ENCODE results near the gene CBR1. TPM values are rescaled to one million over a fixed set of nuclear protein-coding genes. Genes with fewer than 3 reads are reported as not detected.
"Not testable (repeated sequence)": the region's sequence is repeated elsewhere in the genome, so short reads cannot be mapped to it uniquely, and the experiment has no call there.

Gene CBR1
- total RNA-seq, 1 experiment from 2014 or later = 520 TPM

GRCh38 chr21:36075171-36075570 lies 5.3 kb downstream of the CBR1 start:
- no peak for DNase-seq (ENCODE audit: low read depth)
- in situ Hi-C loops (cut with HindIII; ENCODE audit: low pct_unique_long_range_greater_than_20kb, low sequenced_read_pairs) = no loop called here

DNA sequence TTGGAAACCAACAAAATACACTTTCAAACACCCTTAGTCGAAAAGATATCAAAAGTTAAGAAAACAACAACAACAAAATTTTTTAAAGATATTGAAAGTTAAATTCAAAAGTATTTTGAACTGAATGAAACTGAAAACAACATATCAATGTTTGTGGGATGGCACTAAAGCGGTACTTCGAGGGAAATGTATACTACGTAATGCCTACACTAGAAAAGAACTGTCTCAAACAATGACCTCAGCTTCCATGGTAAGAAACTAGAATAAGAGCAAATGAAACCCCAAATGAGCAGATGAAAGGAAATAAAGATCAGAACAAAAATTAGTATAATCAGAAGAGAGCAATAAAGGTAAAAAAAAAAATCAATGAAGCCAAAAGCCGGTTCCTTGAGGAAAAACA lies 6.1 kb downstream of the CBR1 start:
- in situ Hi-C loops (cut with HindIII; ENCODE audit: low pct_unique_long_range_greater_than_20kb, low sequenced_read_pairs) = no loop called here
- no peak for DNase-seq (ENCODE audit: low read depth)

DNA sequence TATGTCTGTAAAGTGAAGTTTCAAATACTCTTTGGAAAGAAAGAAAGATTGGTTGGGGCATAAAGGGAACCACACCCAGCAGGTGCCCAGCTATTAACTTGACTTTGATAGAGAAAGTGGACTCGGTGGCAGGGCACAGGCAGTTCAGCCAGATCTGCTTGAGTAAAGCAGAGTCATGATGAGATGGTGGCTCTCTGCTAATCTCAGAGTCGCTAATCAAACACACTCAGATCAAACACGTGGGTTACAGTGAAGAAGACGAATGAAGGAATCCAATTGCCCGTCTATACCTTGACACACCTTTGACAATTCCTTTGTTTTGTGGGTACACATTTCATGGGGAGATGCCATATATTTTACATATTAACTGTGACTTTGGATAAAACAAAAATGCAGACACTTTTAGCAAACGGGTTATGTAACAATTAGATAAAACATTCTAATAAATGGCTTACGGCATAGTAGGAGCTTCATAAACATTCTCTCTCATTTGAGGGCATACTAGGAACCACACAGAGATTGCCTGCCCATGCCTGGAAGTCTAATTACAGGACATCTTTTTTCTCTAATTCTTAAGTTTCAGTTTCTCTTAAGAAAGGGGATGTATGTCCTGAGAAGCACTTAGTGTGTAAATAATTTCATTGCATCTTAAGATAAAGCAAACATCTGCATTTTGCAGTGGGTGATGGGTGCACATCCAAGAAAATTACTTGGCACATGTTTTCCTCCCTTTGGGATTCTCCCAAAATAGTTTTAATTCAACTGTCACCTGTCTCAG lies 7.2 kb downstream of the CBR1 start:
- peak; percentile 44 for DNase-seq (ENCODE audit: low read depth)
- in situ Hi-C loops (cut with HindIII; ENCODE audit: low pct_unique_long_range_greater_than_20kb, low sequenced_read_pairs) = no loop called here

DNA sequence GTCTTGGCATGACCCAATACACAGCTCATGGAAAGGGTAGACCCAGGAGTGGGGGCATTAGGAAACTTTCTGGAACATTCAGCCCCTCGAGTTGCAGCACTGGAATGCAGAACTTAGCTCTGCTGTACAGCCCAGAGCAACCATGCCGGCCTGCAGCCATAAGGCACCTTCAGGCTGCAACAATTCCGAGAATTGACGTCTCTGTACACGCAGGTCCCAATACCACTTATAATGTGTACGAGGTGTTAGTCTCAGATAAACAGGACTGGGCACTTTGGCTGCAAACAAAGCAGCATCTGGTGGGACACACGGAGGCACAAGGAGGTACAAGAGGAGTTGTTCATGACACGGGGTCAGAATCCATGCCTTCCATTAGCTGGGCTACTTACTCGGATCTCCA lies 7.9 kb downstream of the CBR1 start:
- no peak for DNase-seq (ENCODE audit: low read depth)
- in situ Hi-C loops (cut with HindIII; ENCODE audit: low pct_unique_long_range_greater_than_20kb, low sequenced_read_pairs) = no loop called here

DNA sequence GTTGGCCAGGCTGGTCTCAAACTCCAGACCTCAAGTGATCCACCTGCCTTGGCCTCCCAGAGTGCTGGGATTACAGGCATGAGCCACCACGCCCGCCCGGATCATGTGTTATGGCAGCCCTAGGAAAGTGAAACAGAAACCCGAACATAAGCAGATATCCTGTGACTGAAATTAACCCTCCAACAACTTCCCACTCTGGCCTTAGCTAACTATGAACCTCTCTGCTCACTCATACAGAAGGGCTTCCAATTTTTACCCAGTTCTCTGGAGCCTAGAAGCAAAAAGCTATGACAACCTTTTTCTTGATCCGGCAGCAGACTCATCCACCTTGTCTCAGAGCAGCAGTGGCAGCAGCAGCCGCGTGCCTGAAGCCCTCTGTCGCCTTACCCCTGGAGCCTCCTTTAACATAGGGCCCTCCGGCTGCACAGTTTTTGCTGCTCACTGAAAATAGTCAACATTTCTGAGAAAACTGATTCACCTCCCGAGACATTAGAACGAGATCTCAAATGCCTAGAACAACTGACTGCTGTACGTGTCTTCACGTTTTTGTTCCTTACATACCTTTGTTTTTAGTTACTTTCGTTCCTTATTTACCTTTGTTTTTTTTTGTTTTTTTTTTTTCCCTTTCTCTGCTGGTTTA lies 9.3 kb downstream of the CBR1 start:
- no peak for DNase-seq (ENCODE audit: low read depth)
- in situ Hi-C loops (cut with HindIII; ENCODE audit: low pct_unique_long_range_greater_than_20kb, low sequenced_read_pairs) = no loop called here

- in situ Hi-C loops (cut with HindIII; ENCODE audit: low pct_unique_long_range_greater_than_20kb, low sequenced_read_pairs) = no loop called here
- no peak for DNase-seq (ENCODE audit: low read depth)
Measured at GRCh38 chr21:36079671-36080070, 9.8 kb downstream of the CBR1 start.

DNA sequence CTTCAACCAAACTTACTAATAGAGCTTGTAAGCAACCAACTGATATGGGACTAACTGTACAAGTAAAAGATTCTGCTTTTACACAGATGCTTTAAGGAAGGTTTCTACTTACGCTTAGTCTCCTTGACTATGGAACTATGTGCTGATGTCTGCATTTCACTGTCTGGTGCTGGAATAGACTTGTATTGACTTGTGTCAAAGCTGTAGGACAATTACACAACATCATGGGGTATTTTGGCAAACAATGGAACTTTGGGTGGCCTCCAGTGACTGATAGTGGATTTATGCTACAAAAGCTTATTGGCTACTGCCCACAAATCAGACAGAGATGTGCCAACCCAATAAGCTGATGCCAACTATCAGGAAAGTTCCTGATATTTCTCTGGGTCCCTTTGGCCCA lies 10.6 kb downstream of the CBR1 start:
- in situ Hi-C loops (cut with HindIII; ENCODE audit: low pct_unique_long_range_greater_than_20kb, low sequenced_read_pairs) = no loop called here
- no peak for DNase-seq (ENCODE audit: low read depth)

- in situ Hi-C loops (cut with HindIII; ENCODE audit: low pct_unique_long_range_greater_than_20kb, low sequenced_read_pairs) = no loop called here
- no peak for DNase-seq (ENCODE audit: low read depth)
Measured at GRCh38 chr21:36082237-36082664, 12.4 kb downstream of the CBR1 start.

DNA sequence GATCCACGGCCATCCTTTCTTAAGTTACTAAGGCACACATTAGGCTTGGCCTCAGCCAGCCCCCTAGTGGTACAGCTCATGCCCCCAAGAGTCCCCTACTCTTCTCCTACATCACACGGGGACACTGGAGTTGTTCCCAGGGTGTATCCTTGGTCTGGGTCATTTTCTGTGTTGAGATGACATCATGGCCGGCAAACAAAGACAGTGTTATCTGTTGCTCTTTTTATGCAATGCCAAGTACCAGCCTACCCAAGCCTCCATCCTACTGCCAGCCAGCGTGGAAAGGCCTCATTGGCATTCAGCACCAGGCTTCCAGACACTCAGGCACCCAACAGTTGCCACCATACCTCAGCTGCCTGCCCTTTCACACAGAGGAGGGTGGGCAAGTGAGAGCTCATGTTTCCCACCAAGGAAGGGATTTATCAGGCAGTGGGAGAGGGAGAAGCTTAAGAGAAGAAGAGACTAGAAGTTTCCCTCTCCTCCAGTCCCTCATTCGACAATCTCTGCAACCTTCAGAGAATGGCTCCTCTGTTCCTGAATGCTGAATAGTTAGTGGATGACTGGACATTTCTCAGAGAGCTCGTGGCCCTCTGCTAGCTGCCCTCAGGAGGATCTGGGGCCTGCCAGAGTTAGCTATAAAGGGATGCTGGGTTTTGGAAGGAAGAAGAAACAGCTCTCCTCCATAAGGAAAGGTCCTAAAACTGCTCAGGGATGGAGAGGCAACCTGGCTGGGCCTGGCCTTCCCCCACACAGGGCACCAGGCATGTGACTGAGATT lies 17.7 kb downstream of the CBR1 start:
- in situ Hi-C loops (cut with HindIII; ENCODE audit: low pct_unique_long_range_greater_than_20kb, low sequenced_read_pairs) = no loop called here
- no peak for DNase-seq (ENCODE audit: low read depth)

GRCh38 chr21:36089946-36090345 lies 20.1 kb downstream of the CBR1 start:
- in situ Hi-C loops (cut with HindIII; ENCODE audit: low pct_unique_long_range_greater_than_20kb, low sequenced_read_pairs) = no loop called here
- DNase-seq (ENCODE audit: low read depth) = no peak

GRCh38 chr21:36092681-36093080 lies 22.9 kb downstream of the CBR1 start:
- in situ Hi-C loops (cut with HindIII; ENCODE audit: low pct_unique_long_range_greater_than_20kb, low sequenced_read_pairs) = no loop called here
- DNase-seq (ENCODE audit: low read depth) = no peak

DNA sequence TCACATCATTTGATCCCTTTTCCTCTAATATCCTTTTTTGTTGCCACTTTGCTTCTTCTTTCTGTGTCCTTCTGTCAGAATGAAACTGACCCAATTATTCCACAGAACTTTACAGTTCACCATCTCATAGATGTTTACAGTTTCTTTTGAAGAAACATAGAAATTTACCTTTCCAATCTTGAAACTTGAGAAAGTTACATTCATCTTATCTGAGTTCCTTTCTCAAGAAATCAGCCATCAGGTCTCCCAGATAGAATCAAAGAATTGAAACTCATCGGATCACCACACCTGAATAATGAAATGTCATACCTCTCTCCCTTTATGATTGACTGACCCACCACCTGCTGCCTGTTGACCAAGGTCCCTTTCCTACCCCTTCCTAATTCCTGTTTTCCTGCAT lies 23.7 kb downstream of the CBR1 start:
- DNase-seq (ENCODE audit: low read depth) = peak; percentile 23
- in situ Hi-C loops (cut with HindIII; ENCODE audit: low pct_unique_long_range_greater_than_20kb, low sequenced_read_pairs) = no loop called here

DNA sequence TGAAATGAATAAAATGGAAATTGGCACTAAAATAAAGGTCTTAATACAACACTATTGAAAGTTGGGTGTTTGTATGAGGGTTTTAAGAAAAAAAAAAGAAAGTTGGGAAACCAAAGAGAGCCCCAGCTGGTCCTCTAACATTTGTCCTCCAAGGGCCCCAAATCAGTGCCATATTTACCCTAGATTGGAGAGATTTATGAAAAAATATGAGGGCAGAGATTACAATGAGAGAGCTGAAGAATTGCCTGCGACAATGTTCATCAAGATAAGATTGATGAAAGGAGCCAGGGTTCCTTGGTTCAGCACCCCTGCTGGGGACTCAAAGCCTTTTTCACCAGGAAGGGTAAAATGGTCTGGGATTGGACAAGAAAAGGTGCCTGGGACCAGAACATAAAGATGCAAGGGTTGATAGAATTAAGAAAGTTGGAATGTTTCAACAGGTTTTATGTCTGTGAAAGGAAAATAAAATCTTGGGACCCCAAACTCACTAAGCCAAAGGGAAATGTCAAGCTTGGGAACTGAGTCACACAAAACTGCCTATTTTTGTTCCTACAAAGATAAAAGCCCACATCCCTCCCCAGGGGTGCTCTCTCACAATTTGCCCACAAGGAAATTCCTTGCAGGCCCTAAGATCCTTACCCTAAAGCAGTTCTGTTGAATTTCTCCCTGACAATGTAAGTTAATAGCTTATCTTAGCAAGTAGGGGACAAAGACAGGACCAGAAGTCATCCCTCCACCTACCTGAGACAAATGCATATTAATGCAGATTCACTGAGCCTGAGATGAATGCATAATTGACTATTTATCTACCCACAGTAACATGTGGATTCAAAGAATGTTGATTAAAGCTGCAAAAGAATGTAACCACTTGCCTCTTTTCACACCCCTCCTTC lies 26.8 kb downstream of the CBR1 start:
- DNase-seq (ENCODE audit: low read depth) = no peak
- in situ Hi-C loops (cut with HindIII; ENCODE audit: low pct_unique_long_range_greater_than_20kb, low sequenced_read_pairs) = no loop called here

DNA sequence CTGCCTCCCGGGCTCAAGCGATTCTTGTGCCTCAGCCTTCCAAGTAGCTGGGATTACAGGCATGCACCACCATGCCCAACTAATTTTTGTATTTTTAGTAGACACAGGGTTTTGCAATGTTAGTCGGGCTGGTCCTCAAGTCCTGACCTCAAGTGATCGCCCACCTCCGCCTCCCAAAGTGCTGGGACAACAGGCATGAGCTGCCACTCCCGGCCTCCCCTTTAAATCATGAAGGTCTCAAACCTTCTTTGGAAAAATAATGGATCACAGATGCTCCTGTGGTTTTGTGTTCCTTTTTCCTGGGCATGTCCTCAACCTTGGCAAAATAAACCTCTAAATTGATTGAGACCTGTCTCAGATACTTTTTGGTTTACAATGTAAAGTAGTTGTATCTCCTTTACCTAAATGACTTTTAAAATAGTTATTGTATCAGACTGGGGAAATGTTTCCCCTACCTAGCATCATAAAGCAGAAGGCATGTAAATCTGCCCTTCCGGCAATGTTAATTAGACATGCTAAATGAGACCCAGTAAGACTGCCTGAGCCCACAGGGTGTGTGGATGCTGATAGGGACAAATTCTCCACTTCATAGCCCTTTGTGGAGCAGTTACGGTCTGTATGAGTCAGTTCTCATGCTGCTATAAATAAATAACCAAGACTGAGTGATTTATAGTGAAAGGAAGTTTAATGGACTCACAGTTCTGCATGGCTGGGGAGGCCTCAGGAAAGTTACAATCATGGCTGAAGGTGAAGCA lies 27.8 kb downstream of the CBR1 start:
- in situ Hi-C loops (cut with HindIII; ENCODE audit: low pct_unique_long_range_greater_than_20kb, low sequenced_read_pairs) = no loop called here
- peak; percentile 83 for DNase-seq (ENCODE audit: low read depth)

DNA sequence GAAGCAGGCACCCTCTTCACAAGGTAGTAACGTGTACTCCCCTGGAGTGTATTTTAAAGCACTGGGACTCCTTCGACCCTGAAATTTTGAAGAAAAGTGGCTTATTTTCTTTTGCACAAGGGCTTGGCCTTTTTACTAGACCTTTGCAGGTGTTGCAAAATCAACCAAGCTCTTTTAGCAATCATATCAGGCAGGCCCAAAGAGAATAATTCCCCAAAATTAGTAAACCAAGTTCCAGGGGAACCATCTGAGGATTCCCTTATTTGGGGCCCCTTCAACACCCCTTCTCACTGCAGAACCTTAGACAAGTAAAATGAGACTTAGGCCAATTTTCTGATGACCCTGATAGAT lies 28.3 kb downstream of the CBR1 start:
- in situ Hi-C loops (cut with HindIII; ENCODE audit: low pct_unique_long_range_greater_than_20kb, low sequenced_read_pairs) = no loop called here
- DNase-seq (ENCODE audit: low read depth) = no peak

GRCh38 chr21:36099000-36099399 lies 29.2 kb downstream of the CBR1 start:
- in situ Hi-C loops (cut with HindIII; ENCODE audit: low pct_unique_long_range_greater_than_20kb, low sequenced_read_pairs) = no loop called here

GRCh38 chr21:36099695-36100211 lies 29.9 kb downstream of the CBR1 start:
- in situ Hi-C loops (cut with HindIII; ENCODE audit: low pct_unique_long_range_greater_than_20kb, low sequenced_read_pairs); DNase-seq (ENCODE audit: low read depth): not testable (repeated sequence)

More at GRCh38 chr21:36099000-36099399, 29.2 kb downstream of the CBR1 start:
- DNase-seq (ENCODE audit: low read depth) = no peak
